GM12891 (cell line): ENCODE results near the gene LIG1.
"Not testable (repeated sequence)": the region's sequence is repeated elsewhere in the genome, so short reads cannot be mapped to it uniquely, and the experiment has no call there.

Experiments used
- DNase-seq: peaks from one replicate; pipeline ENCODE4 v3.0.0; 2011; ENCODE audit warnings: low spot score; ENCODE audit not compliant: insufficient read length
- FAIRE-seq: peaks from 2 replicates; lab custom pipeline; 2011; peaks lifted over from hg19 to GRCh38; lab: Jason Lieb, UNC
- PAX5 ChIP-seq: IDR thresholded peaks from 2 replicates; pipeline ENCODE4 v1.6.1; 2011; ENCODE audit warnings: low read length, moderate library complexity, mild to moderate bottlenecking; ENCODE audit not compliant: insufficient read depth, severe bottlenecking
- POLR2A ChIP-seq: IDR thresholded peaks from 2 replicates; pipeline ENCODE4 v1.6.1; 2011; ENCODE audit warnings: low read depth, low read length, control low read depth
- POLR2AphosphoS5 ChIP-seq: IDR thresholded peaks from 2 replicates; pipeline ENCODE4 v1.6.1; 2011; ENCODE audit warnings: low read depth, low read length, control low read depth
- POU2F2 ChIP-seq: IDR thresholded peaks from 2 replicates; pipeline ENCODE4 v1.6.1; 2011; ENCODE audit warnings: low read depth, mild to moderate bottlenecking, control low read depth, low read length, moderate library complexity
- SPI1 ChIP-seq: IDR thresholded peaks from 2 replicates; pipeline ENCODE4 v1.6.1; 2011; ENCODE audit warnings: low read depth, low read length, control low read depth
- TAF1 ChIP-seq: IDR thresholded peaks from 2 replicates; pipeline ENCODE4 v1.6.1; 2011; ENCODE audit warnings: low read depth, low read length, control low read depth

Gene LIG1

DNA sequence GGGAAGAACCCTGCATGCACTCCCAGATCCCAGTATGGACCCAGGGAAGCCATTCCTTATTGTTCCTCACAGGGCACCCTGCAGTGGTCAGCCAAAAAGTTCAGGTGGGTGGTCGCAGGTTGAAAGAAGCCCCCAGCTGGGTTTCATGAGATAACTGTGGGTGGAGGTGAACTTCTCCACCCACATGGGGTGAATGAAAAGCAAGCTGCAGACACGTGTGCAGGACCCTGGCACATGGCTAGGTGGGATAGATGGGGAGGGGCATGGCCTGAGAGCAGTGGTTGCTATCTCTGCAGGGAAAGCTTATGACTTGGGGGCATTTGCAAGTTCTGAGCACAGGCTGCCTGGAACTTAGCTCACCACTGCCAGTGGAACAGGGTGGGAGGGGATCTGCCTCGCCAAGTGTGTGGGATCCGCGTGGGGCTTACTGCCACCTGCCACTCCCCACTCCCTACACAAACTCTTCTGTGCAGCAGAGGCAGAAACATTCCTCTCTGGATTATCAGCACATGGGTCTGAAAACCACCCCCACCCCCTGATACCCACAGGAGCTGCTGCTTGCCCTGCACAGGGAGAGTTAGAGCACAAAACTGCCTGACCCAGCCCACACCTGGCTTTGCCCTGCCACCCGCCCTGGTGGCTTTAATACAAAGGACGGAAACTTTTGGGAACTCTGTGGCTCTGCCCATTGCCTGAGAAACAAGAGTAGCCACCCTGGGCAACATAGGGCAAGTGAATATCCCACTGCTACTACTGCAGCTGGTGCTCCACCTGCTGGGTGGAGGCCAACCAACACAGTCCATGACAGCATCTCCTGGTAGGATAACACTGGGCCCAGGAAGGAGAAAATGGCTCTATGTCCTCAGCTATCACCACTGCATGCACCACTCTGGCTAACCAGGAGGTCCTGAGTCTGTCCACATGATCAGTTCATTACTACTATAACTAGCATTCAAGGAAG is 84.0 kb downstream of the LIG1 start:
- no peak for TF ChIP-seq POU2F2
- TF ChIP-seq POLR2A, result no peak
- no peak for TF ChIP-seq TAF1
- no peak for TF ChIP-seq PAX5
- TF ChIP-seq SPI1, result no peak
- TF ChIP-seq POLR2AphosphoS5, result no peak
- DNase-seq, result no peak
- FAIRE-seq, result peak; percentile 16

- DNase-seq (no peak), FAIRE-seq (no peak)
- TF ChIP-seq POLR2A, result no peak
- TF ChIP-seq PAX5, result no peak
- TF ChIP-seq POU2F2, result no peak
- no peak for TF ChIP-seq POLR2AphosphoS5
- TF ChIP-seq TAF1, result no peak
- TF ChIP-seq SPI1, result no peak
These were observed 85.1 kb downstream of the LIG1 start for GRCh38 chr19:48085076-48085475.

GRCh38 chr19:48081106-48081505 is 89.0 kb downstream of the LIG1 start:
- TF ChIP-seq SPI1, result no peak
- no peak for TF ChIP-seq TAF1
- TF ChIP-seq POLR2A, result no peak
- TF ChIP-seq POLR2AphosphoS5, result no peak
- no peak for TF ChIP-seq POU2F2
- no peak for TF ChIP-seq PAX5
- no peak for DNase-seq
- FAIRE-seq, result no peak

DNA sequence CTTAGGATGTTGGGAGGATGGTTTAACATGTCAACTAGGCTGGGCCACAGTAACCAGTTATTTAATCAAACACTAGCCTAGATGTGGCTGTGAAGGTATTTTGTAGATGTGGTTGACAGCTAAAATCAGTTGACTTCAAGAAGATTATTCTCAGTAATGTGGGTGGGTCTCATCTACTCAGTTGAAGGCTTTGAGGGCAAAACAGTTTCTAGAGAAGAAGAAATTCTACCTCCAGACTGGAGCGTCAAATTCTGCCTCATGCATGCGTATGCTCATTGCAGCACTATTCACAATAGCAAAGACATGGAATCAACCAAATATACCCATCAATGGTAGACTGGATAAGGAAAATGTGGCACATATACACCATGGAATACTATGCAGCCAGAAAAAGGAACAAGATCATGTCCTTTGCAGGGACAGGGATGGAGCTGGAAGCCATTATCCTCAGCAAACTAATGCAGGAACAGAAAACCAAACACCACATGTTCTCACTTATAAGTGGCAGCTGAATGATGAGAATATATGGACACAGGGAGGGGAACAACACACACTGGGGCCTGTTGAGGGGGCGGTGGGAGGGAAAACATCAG is 99.9 kb downstream of the LIG1 start:
- FAIRE-seq, DNase-seq: not testable (repeated sequence)

DNA sequence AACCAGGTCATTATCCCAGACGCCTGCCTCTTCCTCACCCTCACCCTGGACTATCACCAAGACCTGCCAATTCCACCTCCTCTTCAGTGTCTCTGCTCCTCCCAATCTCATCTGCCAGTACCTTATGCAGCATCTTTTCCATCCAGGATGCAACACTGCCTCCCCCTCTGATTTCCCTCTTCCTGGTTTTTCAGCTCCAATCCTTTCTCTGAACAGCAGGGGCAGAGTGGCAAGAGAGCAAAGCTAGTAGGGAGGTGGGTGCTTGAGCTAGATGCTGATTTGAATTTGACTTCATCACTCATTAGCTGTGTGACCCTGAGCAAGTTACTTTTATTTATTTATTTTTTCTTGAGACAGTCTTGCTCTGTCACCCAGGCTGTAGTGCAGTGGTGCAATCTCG is 100.7 kb downstream of the LIG1 start:
- TF ChIP-seq TAF1 (no peak), POU2F2 (no peak), POLR2A (no peak), SPI1 (no peak), PAX5 (no peak), POLR2AphosphoS5 (no peak)
- DNase-seq (no peak), FAIRE-seq (no peak)
